Peyer's patch (tissue), 4 donors: ENCODE results near the gene L3MBTL4. TPM values are rescaled to one million over a fixed set of nuclear protein-coding genes. Genes with fewer than 3 reads are reported as not detected.
A peak's percentile ranks its signal among the peaks of the same experiment; 100 is the strongest.

Experiments
- DNase-seq, 3 donors: peaks; one replicate each; pipeline ENCODE4 v3.0.0-alpha.2; 2017 to 2019
- H3K27ac ChIP-seq, 4 donors: fragments of 200-600 bp; sonication (generic); one replicate each; pipeline ENCODE4 v1.5.1; 2016 to 2019
- H3K27me3 ChIP-seq, 2 donors: fragments of 200-600 bp; sonication (generic); one replicate each; pipeline ENCODE4 v1.5.1; 2019
- H3K36me3 ChIP-seq, 3 donors: fragments of 200-600 bp; sonication (generic); one replicate each; pipeline ENCODE4 v1.5.1; 2016 to 2019
- H3K4me1 ChIP-seq, 4 donors: fragments of 200-600 bp; sonication (generic); one replicate each; pipeline ENCODE4 v1.5.1; 2016 to 2019
- H3K4me3 ChIP-seq, 4 donors: fragments of 200-600 bp; sonication (generic); 1 replicate in 3 of 4; 2 replicates in 1 of 4; pipeline ENCODE4 v1.5.1; 2016 to 2019; ENCODE audit warnings: mild to moderate bottlenecking in 1 of 4
- H3K9me3 ChIP-seq, 4 donors: fragments of 200-600 bp; sonication (generic); one replicate each; pipeline ENCODE4 v1.5.1; 2016 to 2019; ENCODE audit warnings: mild to moderate bottlenecking in 1 of 4
- CTCF ChIP-seq, 6 experiments: fragments of 450-650 bp in 4 of 6; fragments of 200-600 bp in 2 of 6; sonication (generic) in 1 of 6; IDR thresholded peaks; one replicate each; pipeline ENCODE4 v1.5.1; 2017 to 2019; ENCODE audit warnings: antibody characterized with exemption in 6 of 6, mild to moderate bottlenecking in 3 of 6, moderate library complexity in 1 of 6
- POLR2A ChIP-seq, 2 donors: fragments of 450-650 bp; IDR thresholded peaks; one replicate each; pipeline ENCODE4 v1.5.1; 2017; ENCODE audit warnings: antibody characterized with exemption in 2 of 2, mild to moderate bottlenecking in 2 of 2, moderate library complexity in 2 of 2
- total RNA-seq, 4 donors: library from RNA; depleted of rRNA; stranded (reverse); fragments of >200 nt; gene quantifications; one replicate each; pipeline ENCODE4 v1.1.0, GENCODE V29; 2016

The L3MBTL4 gene
- total RNA-seq, 4 donors from 2014 or later = 6.5 to 25.6 (median 13.7) TPM

- Histone ChIP-seq H3K36me3 (no peaks in the 10 kb centered on the region), H3K27ac (no peak overlapping the region), H3K4me3 (no peak overlapping the region), H3K9me3 (no peaks in the 10 kb centered on the region), H3K27me3 (no peaks in the 10 kb centered on the region), H3K4me1 (no peaks in the 10 kb centered on the region)
- no peak for DNase-seq
- TF ChIP-seq POLR2A (IDR thresholded peaks at IDR 0.05) = no peak
Measured at GRCh38 chr18:6357668-6358067, 57.0 kb downstream of the L3MBTL4 start.

GRCh38 chr18:6355789-6356589, 58.7 kb downstream of the L3MBTL4 start:
- Histone ChIP-seq H3K4me1 (no peaks in the 10 kb centered on the region), H3K9me3 (no peaks in the 10 kb centered on the region), H3K4me3 (no peak overlapping the region), H3K27ac (no peak overlapping the region), H3K36me3 (no peaks in the 10 kb centered on the region), H3K27me3 (no peaks in the 10 kb centered on the region)
- DNase-seq = peak in 1 of 3 donors; percentile 52
- no peak for TF ChIP-seq CTCF (IDR thresholded peaks at IDR 0.05)
- no peak for TF ChIP-seq POLR2A (IDR thresholded peaks at IDR 0.05)

GRCh38 chr18:6352275-6352674, 62.4 kb downstream of the L3MBTL4 start:
- H3K9me3 ChIP-seq = no peaks in the 10 kb centered on the region
- no peaks in the 10 kb centered on the region for H3K27me3 ChIP-seq
- H3K4me3 ChIP-seq = no peak overlapping the region
- no peak for DNase-seq
- no peaks in the 10 kb centered on the region for H3K4me1 ChIP-seq
- no peaks in the 10 kb centered on the region for H3K36me3 ChIP-seq
- H3K27ac ChIP-seq = no peak overlapping the region
- no peak for TF ChIP-seq POLR2A (IDR thresholded peaks at IDR 0.05)
- no peak for TF ChIP-seq CTCF (IDR thresholded peaks at IDR 0.05)

- Histone ChIP-seq H3K4me1 (no peaks in the 10 kb centered on the region), H3K27ac (no peak overlapping the region), H3K4me3 (no peak overlapping the region), H3K9me3 (peaks cover 0 to 5% (median 0%) of the 10 kb centered on the region in 4 donors), H3K27me3 (no peaks in the 10 kb centered on the region), H3K36me3 (no peaks in the 10 kb centered on the region)
- TF ChIP-seq POLR2A (IDR thresholded peaks at IDR 0.05) = no peak
- TF ChIP-seq CTCF (IDR thresholded peaks at IDR 0.05) = no peak
- DNase-seq = no peak
Measured at GRCh38 chr18:6342990-6343389, 71.7 kb downstream of the L3MBTL4 start.

GRCh38 chr18:6341709-6342108, 73.0 kb downstream of the L3MBTL4 start:
- H3K4me1 ChIP-seq = no peaks in the 10 kb centered on the region
- DNase-seq = no peak
- no peak overlapping the region for H3K27ac ChIP-seq
- TF ChIP-seq POLR2A (IDR thresholded peaks at IDR 0.05) (no peak), CTCF (IDR thresholded peaks at IDR 0.05) (no peak)
- no peak overlapping the region for H3K4me3 ChIP-seq
- peaks cover 0 to 5% (median 0%) of the 10 kb centered on the region in 4 donors for H3K9me3 ChIP-seq
- H3K27me3 ChIP-seq = no peaks in the 10 kb centered on the region
- no peaks in the 10 kb centered on the region for H3K36me3 ChIP-seq

- no peak for DNase-seq
- Histone ChIP-seq H3K4me3 (no peak overlapping the region), H3K27ac (no peak overlapping the region), H3K36me3 (no peaks in the 10 kb centered on the region), H3K9me3 (peaks cover 0 to 5% (median 0%) of the 10 kb centered on the region in 4 donors), H3K27me3 (no peaks in the 10 kb centered on the region), H3K4me1 (no peaks in the 10 kb centered on the region)
- TF ChIP-seq CTCF (IDR thresholded peaks at IDR 0.05) = no peak
- TF ChIP-seq POLR2A (IDR thresholded peaks at IDR 0.05) = no peak
Measured at GRCh38 chr18:6341303-6341702, 73.4 kb downstream of the L3MBTL4 start.
